ENCODE results near the gene SPDYE1.
"Not testable (repeated sequence)": the region's sequence is repeated elsewhere in the genome, so short reads cannot be mapped to it uniquely, and the experiment has no call there.

- TF ChIP-seq CTCF (IDR thresholded peaks at IDR 0.05; ENCODE audit: borderline replicate concordance, extremely low read depth, low read length, poor library complexity, severe bottlenecking); EZH2 (IDR thresholded peaks at IDR 0.05; ENCODE audit: borderline replicate concordance, low read depth, low read length, severe bottlenecking): not testable (repeated sequence)
These were observed 40.9 kb downstream of the SPDYE1 start for GRCh38 chr7:44038553-44038952.
